ENCODE results near the gene CD300LD.

The CD300LD gene

DNA sequence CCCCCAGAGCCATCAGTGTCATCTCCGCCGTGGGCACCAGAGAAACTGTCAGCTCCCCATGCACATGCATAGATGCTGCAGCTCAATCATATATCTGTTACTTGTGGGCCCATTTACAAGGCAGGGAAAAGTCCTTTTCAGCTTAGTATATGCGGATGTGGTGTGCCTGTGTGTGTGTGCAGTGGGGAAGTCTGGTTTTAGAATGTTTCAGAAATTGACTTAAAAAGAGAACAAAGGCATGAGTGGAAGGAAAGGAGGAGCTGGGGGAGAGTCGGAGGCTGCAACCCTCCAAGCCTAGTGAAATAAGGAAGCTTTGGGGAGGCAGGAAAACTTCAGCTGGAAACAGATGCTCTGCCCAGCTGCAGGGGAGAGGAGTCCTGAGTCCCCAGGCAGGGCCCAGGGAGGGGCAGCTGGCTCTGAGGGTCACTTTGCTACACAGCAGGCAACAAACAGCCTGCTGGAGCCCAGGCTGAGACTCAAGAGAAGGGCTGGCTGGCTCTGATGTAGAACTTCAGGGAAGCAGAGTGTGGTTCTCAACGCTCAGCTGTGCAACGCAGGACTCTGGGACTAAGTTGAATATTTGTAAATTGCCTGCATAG, 11.1 kb upstream of the CD300LD start:
- in situ Hi-C loops (cut with HindIII; ENCODE audit: low pct_unique_long_range_greater_than_20kb, low sequenced_read_pairs) = no loop called here
- DNase-seq (ENCODE audit: low read depth in 1 of 2, low spot score in 1 of 2) = no peak
- TF ChIP-seq JUND (IDR thresholded peaks at IDR 0.05; ENCODE audit: low read depth) = no peak

DNA sequence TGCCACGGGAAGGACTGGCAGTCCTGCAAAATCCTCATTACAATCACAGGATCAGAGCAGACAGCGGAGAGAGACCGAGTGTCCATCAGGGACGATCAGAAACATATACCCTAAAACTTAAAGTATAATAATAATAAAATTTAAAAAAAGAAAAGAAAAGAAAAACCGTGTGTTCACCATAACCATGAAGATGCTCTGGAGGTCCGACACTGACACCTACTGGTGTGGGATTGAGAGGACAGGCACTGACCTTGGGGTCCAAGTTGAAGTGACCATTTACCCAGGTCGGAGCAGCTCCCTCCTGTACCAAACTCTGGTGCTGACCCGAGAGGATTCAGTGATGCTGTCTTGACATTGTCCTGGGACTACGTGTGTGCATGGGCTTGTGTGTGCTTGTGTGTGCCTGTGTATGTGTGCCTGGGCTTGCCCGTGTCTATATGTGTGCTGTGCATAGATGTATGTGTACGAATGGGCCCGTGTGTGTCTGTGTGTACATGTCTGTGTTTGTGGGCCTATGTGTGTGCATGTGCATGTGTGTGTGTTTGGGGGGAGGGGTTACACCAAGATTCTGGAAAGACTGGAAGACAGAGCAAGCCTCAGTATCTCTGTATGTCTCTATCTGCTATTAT, 10.0 kb upstream of the CD300LD start:
- in situ Hi-C loops (cut with HindIII; ENCODE audit: low pct_unique_long_range_greater_than_20kb, low sequenced_read_pairs) = no loop called here

GRCh38 chr17:74599448-74599939, 7.4 kb upstream of the CD300LD start:
- no peak for TF ChIP-seq JUND (IDR thresholded peaks at IDR 0.05; ENCODE audit: low read depth)
- in situ Hi-C loops (cut with HindIII; ENCODE audit: low pct_unique_long_range_greater_than_20kb, low sequenced_read_pairs) = no loop called here
- DNase-seq (ENCODE audit: low read depth in 1 of 2, low spot score in 1 of 2) = no peak

More for the DNA sequence above, 10.0 kb upstream of the CD300LD start:
- peak; percentile 35 to 63 for DNase-seq (ENCODE audit: low read depth in 1 of 2, low spot score in 1 of 2)
- no peak for TF ChIP-seq JUND (IDR thresholded peaks at IDR 0.05; ENCODE audit: low read depth)

DNA sequence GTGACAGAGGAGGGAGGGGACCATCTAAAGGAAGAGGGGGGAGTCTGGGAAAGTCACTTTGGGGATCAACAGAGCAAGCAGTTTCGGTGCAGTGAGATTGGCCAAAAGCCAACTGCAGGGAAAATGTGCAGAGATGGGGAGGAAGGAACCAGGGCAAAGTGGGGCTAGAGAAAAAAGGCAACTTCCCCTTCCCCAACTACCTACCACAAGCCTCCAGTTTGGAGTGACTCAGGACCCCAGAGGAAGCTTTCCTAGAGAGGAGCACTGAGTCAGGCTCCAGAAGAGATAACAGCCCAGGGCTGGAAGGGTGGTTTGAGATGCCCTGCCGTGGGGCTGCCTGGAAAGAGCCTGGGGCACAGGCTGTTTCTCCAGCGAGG, 6.9 kb upstream of the CD300LD start:
- no peak for DNase-seq (ENCODE audit: low read depth in 1 of 2, low spot score in 1 of 2)
- in situ Hi-C loops (cut with HindIII; ENCODE audit: low pct_unique_long_range_greater_than_20kb, low sequenced_read_pairs) = no loop called here
- no peak for TF ChIP-seq JUND (IDR thresholded peaks at IDR 0.05; ENCODE audit: low read depth)

DNA sequence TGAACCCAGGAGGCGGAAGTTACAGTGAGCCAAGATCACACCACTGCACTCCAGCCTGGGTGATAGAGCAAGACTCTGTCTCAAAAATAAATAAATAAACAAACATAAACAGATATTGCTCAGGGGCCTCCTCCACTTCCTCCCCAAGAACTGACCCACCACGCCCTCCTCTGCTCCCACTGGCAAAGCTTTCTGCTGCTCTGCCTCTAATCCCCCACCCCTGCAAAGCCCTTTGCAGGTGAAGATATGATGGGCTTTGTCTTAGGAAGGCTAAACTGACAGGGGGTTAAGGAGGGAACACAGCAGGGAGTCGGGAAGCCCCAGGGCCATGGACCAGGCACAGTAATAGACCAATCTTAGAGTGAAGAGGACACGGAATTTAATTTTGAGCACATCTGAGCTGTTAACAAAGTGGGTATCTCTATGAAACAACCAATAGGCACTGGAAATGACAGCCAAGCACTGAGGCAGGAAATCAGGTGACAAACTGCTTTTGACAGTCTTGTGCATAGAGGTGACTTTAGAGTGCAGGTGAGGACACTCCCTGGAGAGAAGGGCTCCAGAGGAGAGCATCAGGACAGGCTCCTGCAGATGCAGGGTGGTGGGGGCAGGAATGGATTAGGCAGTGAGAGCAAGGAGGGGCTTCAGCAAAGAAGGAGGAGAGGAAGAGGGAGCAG, 6.4 kb upstream of the CD300LD start:
- no peak for DNase-seq (ENCODE audit: low read depth in 1 of 2, low spot score in 1 of 2)
- in situ Hi-C loops (cut with HindIII; ENCODE audit: low pct_unique_long_range_greater_than_20kb, low sequenced_read_pairs) = no loop called here
- TF ChIP-seq JUND (IDR thresholded peaks at IDR 0.05; ENCODE audit: low read depth) = no peak

DNA sequence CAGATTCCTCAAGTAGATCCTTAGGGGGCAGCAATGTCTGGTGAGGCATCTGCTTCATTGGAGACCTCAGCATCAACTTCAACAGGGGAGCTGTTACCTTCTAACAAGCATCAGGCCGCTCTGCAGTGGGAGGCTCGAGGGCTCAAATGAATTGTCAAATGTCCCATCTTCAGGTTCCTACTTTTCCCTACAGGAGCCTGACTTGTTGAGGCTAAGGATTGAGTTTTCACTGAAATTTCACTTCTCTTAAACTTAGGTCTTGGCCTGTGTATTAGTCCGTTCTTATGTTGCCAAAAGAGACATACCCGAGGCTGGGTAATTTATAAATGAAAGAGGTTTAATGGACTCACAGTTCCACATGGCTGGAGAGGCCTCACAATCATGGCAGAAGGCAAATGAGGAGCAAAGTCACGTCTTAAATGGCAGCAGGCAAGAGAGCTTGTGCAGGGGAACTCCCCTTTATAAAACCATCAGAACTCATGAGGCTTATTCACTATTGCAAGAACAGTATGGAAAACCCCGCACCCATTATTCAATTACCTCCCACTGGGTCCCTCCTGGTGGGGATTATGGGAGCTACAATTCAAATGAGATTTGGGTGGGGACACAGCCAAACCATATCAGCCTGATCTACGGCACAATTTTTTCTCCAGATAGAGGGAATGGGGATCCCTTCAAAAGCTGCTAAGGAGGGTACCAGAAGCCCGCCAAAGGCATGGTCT, 5.1 kb upstream of the CD300LD start:
- no peak for DNase-seq (ENCODE audit: low read depth in 1 of 2, low spot score in 1 of 2)
- TF ChIP-seq JUND (IDR thresholded peaks at IDR 0.05; ENCODE audit: low read depth) = no peak
- in situ Hi-C loops (cut with HindIII; ENCODE audit: low pct_unique_long_range_greater_than_20kb, low sequenced_read_pairs) = no loop called here

- in situ Hi-C loops (cut with HindIII; ENCODE audit: low pct_unique_long_range_greater_than_20kb, low sequenced_read_pairs) = no loop called here
- no peak for DNase-seq (ENCODE audit: low read depth in 1 of 2, low spot score in 1 of 2)
Measured at GRCh38 chr17:74595037-74595750, 3.1 kb upstream of the CD300LD start.

DNA sequence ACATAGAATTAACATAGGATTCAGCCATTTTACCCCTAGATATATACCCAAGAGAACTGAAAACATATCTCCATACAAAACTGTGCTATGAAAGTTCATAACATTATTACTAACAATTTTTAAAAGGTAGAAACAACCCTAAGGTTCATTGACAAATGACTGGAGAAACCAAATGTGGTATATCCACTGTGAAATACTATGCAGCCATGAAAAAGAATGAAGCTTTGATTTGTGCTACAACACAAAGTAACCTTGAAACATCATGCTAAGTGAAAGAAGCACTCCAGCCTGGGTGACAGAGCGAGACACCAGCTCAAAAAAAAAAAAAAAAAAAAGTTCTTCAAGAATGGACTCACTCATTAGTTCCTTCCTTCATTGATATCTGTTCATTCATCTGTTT, 580 bp downstream of the CD300LD start:
- in situ Hi-C loops (cut with HindIII; ENCODE audit: low pct_unique_long_range_greater_than_20kb, low sequenced_read_pairs) = no loop called here
- no peak for TF ChIP-seq JUND (IDR thresholded peaks at IDR 0.05; ENCODE audit: low read depth)
- DNase-seq (ENCODE audit: low read depth in 1 of 2, low spot score in 1 of 2) = no peak

More at GRCh38 chr17:74595037-74595750, 3.1 kb upstream of the CD300LD start:
- no peak for TF ChIP-seq JUND (IDR thresholded peaks at IDR 0.05; ENCODE audit: low read depth)

GRCh38 chr17:74585711-74586110, 6.4 kb downstream of the CD300LD start:
- no peak for DNase-seq (ENCODE audit: low read depth in 1 of 2, low spot score in 1 of 2)
- no peak for TF ChIP-seq JUND (IDR thresholded peaks at IDR 0.05; ENCODE audit: low read depth)
- in situ Hi-C loops (cut with HindIII; ENCODE audit: low pct_unique_long_range_greater_than_20kb, low sequenced_read_pairs) = no loop called here

GRCh38 chr17:74584292-74585060, 7.6 kb downstream of the CD300LD start:
- DNase-seq (ENCODE audit: low read depth in 1 of 2, low spot score in 1 of 2) = peak in 1 of 2 experiments; percentile 26
- in situ Hi-C loops (cut with HindIII; ENCODE audit: low pct_unique_long_range_greater_than_20kb, low sequenced_read_pairs) = no loop called here
- no peak for TF ChIP-seq JUND (IDR thresholded peaks at IDR 0.05; ENCODE audit: low read depth)

GRCh38 chr17:74582633-74583032, 9.4 kb downstream of the CD300LD start:
- TF ChIP-seq JUND (IDR thresholded peaks at IDR 0.05; ENCODE audit: low read depth) = no peak

More at GRCh38 chr17:74582633-74583032, 9.4 kb downstream of the CD300LD start:
- no peak for DNase-seq (ENCODE audit: low read depth in 1 of 2, low spot score in 1 of 2)
- in situ Hi-C loops (cut with HindIII; ENCODE audit: low pct_unique_long_range_greater_than_20kb, low sequenced_read_pairs) = no loop called here

Measured in T47D (cell line).